Esophagus muscularis mucosa (tissue), 4 donors: ENCODE data around the gene LMX1B. TPM values are rescaled to one million over a fixed set of nuclear protein-coding genes. Genes with fewer than 3 reads are reported as not detected.
"Not testable (repeated sequence)": the region's sequence is repeated elsewhere in the genome, so short reads cannot be mapped to it uniquely, and the experiment has no call there.

Source experiments
- DNase-seq: peaks from one replicate; pipeline ENCODE4 v3.0.0-alpha.2; 2017; ENCODE audit errors: extremely low spot score
- H3K27ac ChIP-seq, 4 donors: fragments of 200-600 bp; sonication (generic); replicated peaks in 1 of 4; 1 replicate in 3 of 4; 2 replicates in 1 of 4; pipeline ENCODE4 v1.5.1; 2016 to 2019; ENCODE audit warnings: mild to moderate bottlenecking in 1 of 4
- H3K27me3 ChIP-seq, 4 donors: fragments of 200-600 bp; sonication (generic); one replicate each; pipeline versions ENCODE4 v1.5.1 to v1.6.0; 2016 to 2019
- H3K36me3 ChIP-seq, 4 donors: fragments of 200-600 bp; sonication (generic); one replicate each; pipeline ENCODE4 v1.5.1; 2016 to 2019
- H3K4me1 ChIP-seq, 4 donors: fragments of 200-600 bp; sonication (generic); one replicate each; pipeline ENCODE4 v1.5.1; 2016 to 2019
- H3K4me3 ChIP-seq, 4 donors: fragments of 200-600 bp; sonication (generic); 1 replicate in 2 of 4; 2 replicates in 2 of 4; pipeline ENCODE4 v1.5.1; 2016 to 2019; ENCODE audit warnings: mild to moderate bottlenecking in 4 of 4, moderate library complexity in 1 of 4
- H3K9me3 ChIP-seq, 4 donors: fragments of 200-600 bp; sonication (generic); 1 replicate in 3 of 4; 2 replicates in 1 of 4; pipeline ENCODE4 v1.5.1; 2016 to 2019
- EP300 ChIP-seq: sonication (generic); formaldehyde crosslinking; IDR thresholded peaks from one replicate; pipeline ENCODE4 v1.6.1; 2017; ENCODE audit warnings: antibody characterized with exemption
- POLR2A ChIP-seq: fragments of 450-650 bp; IDR thresholded peaks from one replicate; pipeline ENCODE4 v1.6.1; 2017; ENCODE audit warnings: antibody characterized with exemption, moderate library complexity, mild to moderate bottlenecking, low read depth
- POLR2AphosphoS5 ChIP-seq, 2 donors: sonication (generic); formaldehyde crosslinking; IDR thresholded peaks; one replicate each; pipeline ENCODE4 v1.6.1; 2017; ENCODE audit warnings: antibody characterized with exemption in 2 of 2
- WGBS: methylation state at CpG from one replicate; pipeline ENCODE4 v1.1.5; 2018; 5-methylcytosine and 5-hydroxymethylcytosine counted together
- intact Hi-C: fragments of 100-400 bp; cut with DNase I; formaldehyde crosslinking; loops from one replicate; pipeline ENCODE4 v1.15.1; 2023
- total RNA-seq, 4 donors: library from RNA; depleted of rRNA; stranded (reverse); fragments of >200 nt; gene quantifications; one replicate each; pipeline versions ENCODE4 v1.1.0 to v1.2.1, GENCODE V29; 2016
- TF ChIP-seq, protein P1 (sequence below), 3 experiments: fragments of 200-600 bp in 2 of 3; fragments of 450-650 bp in 1 of 3; sonication (generic) in 2 of 3; IDR thresholded peaks; one replicate each; pipeline ENCODE4 v1.5.1; 2017 to 2019; ENCODE audit warnings: antibody characterized with exemption in 3 of 3, mild to moderate bottlenecking in 2 of 3, moderate library complexity in 1 of 3

Gene LMX1B
- total RNA-seq, 4 donors from 2014 or later: under 0.01 to 0.66 (median 0.24) TPM

DNA sequence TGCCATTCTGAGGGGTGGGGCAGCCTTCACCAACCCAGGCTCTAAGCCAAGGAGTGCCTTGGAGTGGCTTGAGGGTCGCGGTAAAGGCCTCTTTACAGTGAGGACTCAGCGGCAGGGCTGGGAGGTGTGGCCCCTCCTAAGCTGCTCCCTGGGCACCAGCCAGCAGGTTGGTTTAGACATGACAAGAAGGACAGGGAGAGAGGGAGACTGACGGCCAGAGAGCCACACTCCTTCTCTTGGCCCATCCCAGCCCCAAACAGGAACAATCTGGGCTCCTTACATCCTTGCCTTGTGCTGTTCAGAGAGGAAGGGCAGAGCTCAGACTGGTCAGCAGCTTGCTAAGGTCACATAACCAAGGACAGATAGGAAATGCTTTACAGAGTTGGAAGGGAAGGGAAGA lies 94.5 kb downstream of the LMX1B start:
- Histone ChIP-seq H3K27me3 (peaks cover 0 to 26% (median 8%) of the 10 kb centered on the region in 4 donors), H3K9me3 (no peaks in the 10 kb centered on the region), H3K4me3 (no peak overlapping the region), H3K27ac (no peak overlapping the region), H3K4me1 (peaks cover 14 to 25% (median 20%) of the 10 kb centered on the region in 4 donors), H3K36me3 (no peaks in the 10 kb centered on the region)
- WGBS: 69% methylated on average over 4 of the region's 4 CpGs
- no peak for TF ChIP-seq EP300
- TF ChIP-seq POLR2A: no peak
- TF ChIP-seq, protein P1, sequence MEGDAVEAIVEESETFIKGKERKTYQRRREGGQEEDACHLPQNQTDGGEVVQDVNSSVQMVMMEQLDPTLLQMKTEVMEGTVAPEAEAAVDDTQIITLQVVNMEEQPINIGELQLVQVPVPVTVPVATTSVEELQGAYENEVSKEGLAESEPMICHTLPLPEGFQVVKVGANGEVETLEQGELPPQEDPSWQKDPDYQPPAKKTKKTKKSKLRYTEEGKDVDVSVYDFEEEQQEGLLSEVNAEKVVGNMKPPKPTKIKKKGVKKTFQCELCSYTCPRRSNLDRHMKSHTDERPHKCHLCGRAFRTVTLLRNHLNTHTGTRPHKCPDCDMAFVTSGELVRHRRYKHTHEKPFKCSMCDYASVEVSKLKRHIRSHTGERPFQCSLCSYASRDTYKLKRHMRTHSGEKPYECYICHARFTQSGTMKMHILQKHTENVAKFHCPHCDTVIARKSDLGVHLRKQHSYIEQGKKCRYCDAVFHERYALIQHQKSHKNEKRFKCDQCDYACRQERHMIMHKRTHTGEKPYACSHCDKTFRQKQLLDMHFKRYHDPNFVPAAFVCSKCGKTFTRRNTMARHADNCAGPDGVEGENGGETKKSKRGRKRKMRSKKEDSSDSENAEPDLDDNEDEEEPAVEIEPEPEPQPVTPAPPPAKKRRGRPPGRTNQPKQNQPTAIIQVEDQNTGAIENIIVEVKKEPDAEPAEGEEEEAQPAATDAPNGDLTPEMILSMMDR (IDR thresholded peaks at IDR 0.05): no peak
- no peak for TF ChIP-seq POLR2AphosphoS5 (IDR thresholded peaks at IDR 0.05)
- no peak for DNase-seq
- intact Hi-C loops: no loop called here

DNA sequence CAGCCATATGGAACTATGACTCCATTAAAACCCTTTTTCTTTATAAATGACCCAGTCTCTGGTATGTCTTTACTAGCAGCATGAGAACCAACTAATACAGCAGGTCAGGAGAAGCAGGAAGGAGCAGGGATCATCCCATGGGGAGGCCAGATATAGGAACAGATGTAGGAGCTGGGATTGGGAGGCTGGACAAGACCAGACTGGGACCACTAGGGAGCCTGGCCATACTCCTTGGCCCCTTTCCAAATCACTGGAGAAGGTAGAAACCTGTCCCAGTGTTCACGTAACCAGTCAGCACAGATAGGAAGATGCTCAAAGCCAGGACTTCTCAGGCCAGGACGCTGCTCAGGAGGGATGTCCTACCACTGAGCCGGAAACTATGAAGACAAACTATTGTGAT lies 95.5 kb downstream of the LMX1B start:
- H3K36me3 ChIP-seq: no peaks in the 10 kb centered on the region
- no peaks in the 10 kb centered on the region for H3K9me3 ChIP-seq
- peaks cover 0 to 18% (median 2%) of the 10 kb centered on the region in 4 donors for H3K27me3 ChIP-seq
- no peak overlapping the region for H3K27ac ChIP-seq
- no peak overlapping the region for H3K4me3 ChIP-seq
- H3K4me1 ChIP-seq: peaks cover 14 to 22% (median 20%) of the 10 kb centered on the region in 4 donors
- intact Hi-C loops: no loop called here
- DNase-seq: peak; percentile 88
- 96% methylated on average over 3 of the region's 3 CpGs for WGBS
- TF ChIP-seq POLR2A (no peak), EP300 (no peak), POLR2AphosphoS5 (IDR thresholded peaks at IDR 0.05) (no peak)
- TF ChIP-seq, protein P1 (IDR thresholded peaks at IDR 0.05): no peak

DNA sequence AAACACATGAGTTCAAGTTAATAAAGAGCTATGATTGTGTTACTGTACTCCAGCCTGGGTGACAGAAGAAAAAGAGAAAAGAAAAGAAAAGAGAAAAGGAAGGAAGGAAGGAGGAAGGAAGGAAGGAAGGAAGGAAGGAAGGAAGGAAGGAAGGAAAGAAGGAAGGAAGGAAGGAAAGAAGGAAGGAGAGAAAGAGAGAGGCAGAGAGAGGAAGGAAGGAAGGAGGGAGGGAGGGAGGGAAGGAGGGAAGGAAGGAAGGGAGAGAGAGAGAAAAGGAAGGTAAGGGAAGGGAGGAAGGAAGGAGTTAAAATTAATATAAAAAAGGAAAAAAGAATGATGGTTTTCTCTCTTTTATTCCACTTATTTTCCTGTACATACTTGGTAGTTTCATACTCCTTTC lies 101.7 kb downstream of the LMX1B start:
- intact Hi-C loops: no loop called here
- no peaks in the 10 kb centered on the region for H3K4me1 ChIP-seq
- no peak overlapping the region for H3K4me3 ChIP-seq
- no peak overlapping the region for H3K27ac ChIP-seq
- no peak for DNase-seq
- peaks cover 0 to 7% (median 0%) of the 10 kb centered on the region in 4 donors for H3K27me3 ChIP-seq
- H3K9me3 ChIP-seq: no peaks in the 10 kb centered on the region
- TF ChIP-seq POLR2AphosphoS5 (IDR thresholded peaks at IDR 0.05): no peak
- TF ChIP-seq, protein P1 (IDR thresholded peaks at IDR 0.05): no peak
- TF ChIP-seq POLR2A: no peak
- H3K36me3 ChIP-seq: no peaks in the 10 kb centered on the region

DNA sequence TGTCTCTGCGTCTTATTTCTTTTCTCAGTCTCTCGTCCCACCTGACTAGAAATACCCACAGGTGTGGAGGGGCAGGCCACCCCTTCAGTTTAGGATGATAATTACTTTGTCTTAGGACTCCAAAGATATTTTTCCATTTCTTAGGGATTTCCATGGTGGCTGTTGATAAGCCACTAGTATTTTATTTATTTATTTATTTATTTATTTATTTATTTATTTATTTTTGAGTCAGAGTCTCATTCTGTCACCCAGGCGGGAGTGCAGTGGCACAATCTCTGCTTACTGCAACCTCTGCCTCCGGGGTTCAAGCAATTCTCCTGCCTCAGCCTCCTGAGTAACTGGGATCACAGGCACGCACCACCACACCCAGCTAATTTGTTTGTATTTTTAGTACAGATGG lies 103.7 kb downstream of the LMX1B start:
- H3K36me3 ChIP-seq, H3K27ac ChIP-seq, intact Hi-C loops, H3K4me3 ChIP-seq, H3K9me3 ChIP-seq, DNase-seq: not testable (repeated sequence)
- peaks cover 0 to 12% (median 0%) of the 10 kb centered on the region in 4 donors for H3K27me3 ChIP-seq
- H3K4me1 ChIP-seq: peaks cover 3 to 10% (median 9%) of the 10 kb centered on the region in 4 donors
- 95% methylated on average over 5 of the region's 5 CpGs for WGBS

DNA sequence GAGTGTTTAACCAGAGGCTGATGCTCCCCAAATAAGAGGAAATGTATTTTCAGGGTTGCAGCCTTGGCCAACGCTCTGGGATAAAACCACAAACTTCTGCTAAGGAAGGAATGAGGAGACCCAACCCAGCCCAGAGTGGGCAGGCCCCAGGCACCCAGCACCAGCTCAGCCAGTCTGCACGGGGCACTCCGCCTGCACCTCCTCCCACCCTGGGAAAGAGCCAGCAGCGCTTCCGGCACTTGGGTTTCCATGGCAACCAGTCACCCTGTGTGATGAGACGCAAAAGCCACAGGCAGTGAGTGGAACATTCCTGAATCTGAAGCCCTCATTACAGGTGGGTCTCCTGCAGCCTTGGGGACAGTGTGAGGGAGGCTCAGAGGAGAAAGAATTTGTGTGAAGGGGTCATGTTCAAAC lies 105.9 kb downstream of the LMX1B start:
- no peak for TF ChIP-seq POLR2A
- TF ChIP-seq, protein P1 (IDR thresholded peaks at IDR 0.05): no peak
- no peak for TF ChIP-seq EP300
- no peak for TF ChIP-seq POLR2AphosphoS5 (IDR thresholded peaks at IDR 0.05)
- Histone ChIP-seq H3K27me3 (peaks cover 0 to 21% (median 0%) of the 10 kb centered on the region in 4 donors), H3K36me3 (no peaks in the 10 kb centered on the region), H3K4me1 (peaks cover 5 to 23% (median 22%) of the 10 kb centered on the region in 4 donors), H3K9me3 (no peaks in the 10 kb centered on the region), H3K27ac (no peak overlapping the region), H3K4me3 (no peak overlapping the region)
- WGBS: 54% methylated on average over 6 of the region's 6 CpGs
- peak; percentile 94 for DNase-seq
- intact Hi-C loops: loop anchor here (5.0 kb wide), 1 partner anchor 63 kb away; no protein-coding TSS in a partner anchor
